Measurements from ENCODE around the gene C9orf57.
A peak's percentile ranks its signal among the peaks of the same experiment; 100 is the strongest.
"Not testable (repeated sequence)": the region's sequence is repeated elsewhere in the genome, so short reads cannot be mapped to it uniquely, and the experiment has no call there.

Gene C9orf57, protein sequence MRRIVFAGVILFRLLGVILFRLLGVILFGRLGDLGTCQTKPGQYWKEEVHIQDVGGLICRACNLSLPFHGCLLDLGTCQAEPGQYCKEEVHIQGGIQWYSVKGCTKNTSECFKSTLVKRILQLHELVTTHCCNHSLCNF

DNA sequence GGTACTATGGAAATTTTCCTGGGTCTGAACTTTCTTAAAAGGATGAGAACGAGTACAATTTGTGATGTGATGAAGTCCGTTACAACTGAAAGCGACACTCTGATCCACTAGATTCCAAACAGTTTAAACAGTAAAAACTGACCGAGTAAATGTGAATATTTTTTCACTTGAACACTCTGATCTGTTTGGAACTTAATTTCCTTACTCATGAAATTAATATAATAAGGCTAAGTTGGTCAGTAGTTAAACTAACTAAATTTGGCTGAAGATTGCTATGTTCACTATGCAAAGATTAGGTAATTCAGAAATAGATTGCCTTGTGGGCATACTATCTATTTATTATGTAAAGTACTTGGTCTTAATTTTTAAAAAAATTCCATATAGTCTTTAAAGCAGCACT, at the start of gene C9orf57:
Gene C9orf57, minus strand, starts transcription at position 101 of the 400 bp plus-strand sequence. CDS start 1,282 bp downstream, outside the sequence.
- DNase-seq = no peak

DNA sequence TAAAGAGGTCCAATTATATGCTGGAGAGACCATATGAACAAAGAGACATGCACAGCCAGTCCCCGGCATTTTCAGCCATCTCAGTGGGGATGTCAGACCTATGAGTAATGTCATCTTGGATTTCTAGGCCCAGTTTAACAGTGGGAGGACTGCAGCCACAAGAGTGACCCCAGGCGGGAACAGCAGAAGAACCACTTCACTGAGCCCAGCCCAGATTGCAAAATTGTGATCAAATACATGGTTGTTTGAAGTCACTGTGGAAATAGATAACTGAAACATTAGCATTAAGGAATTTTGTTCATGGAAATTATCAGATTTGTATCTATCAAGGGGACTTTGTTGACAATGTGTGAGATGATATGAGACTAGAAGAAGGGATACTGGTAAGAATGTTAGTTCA, 42.1 kb upstream of the C9orf57 start:
- DNase-seq = no peak

DNA sequence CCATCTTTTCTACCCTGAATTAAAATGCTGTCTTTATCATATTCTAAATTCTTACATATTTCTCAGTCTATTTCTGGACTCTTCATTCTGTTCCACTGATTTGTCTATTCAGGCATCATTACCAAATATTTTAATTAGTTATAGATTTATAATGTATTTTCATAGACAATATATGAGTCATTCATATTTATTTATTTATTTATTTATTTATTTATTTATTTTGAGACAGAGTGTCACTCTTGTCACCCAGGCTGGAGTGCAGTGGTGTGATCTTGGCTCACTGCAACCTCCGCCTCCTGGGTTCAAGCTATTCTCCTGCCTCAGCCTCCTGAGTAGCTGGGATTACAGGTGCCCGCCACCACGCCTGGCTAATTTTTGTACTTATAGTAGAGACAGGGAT, 35.1 kb upstream of the C9orf57 start:
- DNase-seq = not testable (repeated sequence)

DNA sequence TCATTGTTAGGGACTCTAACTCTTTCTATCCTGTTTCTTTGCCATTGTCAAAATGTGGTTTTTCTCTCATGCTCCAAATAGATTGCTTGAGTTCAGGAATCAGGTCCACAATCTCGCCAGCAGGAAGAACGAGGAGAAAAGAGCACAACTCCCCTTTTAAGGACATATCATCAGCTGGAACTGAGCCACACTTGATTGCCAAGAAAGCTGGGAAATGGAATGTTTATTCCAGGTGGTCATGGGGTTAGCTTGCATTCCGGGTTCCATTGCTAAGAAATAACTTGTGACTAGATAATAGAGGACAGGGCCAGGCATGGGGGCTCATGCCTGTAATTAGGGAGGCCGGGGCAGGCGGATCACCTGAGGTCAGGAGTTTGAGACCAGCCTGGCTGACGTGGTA, 32.4 kb upstream of the C9orf57 start:
- DNase-seq = no peak

DNA sequence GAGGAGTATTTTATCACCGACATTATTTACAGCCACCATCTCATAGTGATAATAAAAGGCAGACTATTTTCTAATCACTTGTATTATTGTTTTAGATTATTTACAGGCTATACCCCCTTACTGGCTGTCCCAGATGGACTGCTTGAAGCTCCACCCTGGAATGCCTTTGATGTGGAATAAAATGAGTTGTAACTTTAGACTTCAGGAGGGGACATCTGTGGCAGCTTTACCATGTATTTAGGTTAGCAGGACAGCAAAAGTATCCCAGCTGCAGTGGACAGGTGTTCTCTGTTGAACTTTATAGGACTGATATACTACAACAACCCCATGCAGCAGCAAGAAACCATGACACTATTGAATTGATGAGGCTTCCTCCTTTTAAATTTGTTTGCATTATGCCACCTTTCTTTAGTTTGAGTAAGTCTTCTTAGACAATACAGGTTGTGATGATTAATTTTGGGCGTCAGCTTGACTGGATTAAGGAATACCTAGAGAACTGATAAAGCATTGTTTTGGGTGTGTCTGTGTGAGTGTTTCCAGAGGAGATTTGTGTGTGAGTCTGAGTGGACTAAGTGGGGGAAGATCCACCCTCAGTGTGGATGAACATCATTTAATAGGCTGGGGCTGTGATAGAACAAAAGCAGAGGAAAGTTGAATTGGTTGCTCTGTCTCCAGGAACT, 29.2 kb upstream of the C9orf57 start:
- DNase-seq = no peak

DNA sequence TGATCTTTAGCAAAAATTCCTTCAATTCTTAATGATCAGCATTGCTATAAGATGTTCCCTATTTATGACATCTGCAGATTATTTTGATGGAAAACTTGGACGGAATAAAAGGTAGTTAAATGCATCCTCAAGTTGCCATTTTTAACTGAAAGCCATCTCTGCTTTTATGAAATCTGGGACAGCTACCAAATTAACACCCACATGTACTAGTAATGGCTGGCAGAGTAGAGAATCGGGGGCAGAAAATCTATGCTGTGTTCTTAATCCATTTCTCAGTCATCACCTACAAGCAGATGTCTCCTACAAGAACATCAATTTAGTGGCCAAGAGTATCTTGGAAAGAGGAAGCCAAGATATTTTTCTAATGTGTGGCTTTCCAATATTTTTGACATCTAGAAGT, 22.1 kb upstream of the C9orf57 start:
- DNase-seq = no peak

DNA sequence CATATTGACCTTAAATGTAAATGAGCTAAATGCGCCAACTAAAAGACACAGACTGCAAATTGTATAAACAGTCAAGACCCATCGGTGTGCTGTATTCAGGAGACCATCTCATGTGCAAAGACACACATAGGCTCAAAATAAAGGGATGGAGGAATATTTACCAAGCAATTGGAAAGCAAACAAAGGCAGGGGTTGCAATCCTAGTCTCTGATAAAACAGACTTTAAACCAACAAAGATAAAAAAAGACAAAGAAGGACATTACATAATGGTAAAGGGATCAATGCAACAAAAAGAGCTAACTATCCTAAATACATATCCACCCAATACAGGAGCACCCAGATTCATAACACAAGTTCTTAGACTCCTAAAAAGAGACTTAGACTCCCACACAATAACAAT, 14.3 kb upstream of the C9orf57 start:
- not testable (repeated sequence) for DNase-seq

DNA sequence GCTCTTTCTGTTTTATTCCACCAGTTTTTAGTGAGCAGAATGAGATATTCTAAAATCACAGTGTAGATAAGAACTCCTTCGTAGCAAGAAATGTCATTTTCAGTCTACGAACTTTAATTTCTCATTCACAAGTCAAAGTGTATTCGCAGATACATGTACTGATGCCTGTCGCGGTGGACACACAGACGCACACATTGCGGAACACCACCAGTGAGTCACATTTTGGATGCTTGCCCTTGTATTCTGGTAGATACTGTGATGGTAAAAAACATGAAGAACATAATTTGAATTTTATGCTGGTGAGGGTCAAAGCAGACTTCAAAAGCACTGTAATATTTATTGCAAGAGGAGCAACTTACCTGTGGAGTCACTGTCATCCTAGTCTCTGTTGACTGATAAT, 4.7 kb upstream of the C9orf57 start:
- no peak for DNase-seq

DNA sequence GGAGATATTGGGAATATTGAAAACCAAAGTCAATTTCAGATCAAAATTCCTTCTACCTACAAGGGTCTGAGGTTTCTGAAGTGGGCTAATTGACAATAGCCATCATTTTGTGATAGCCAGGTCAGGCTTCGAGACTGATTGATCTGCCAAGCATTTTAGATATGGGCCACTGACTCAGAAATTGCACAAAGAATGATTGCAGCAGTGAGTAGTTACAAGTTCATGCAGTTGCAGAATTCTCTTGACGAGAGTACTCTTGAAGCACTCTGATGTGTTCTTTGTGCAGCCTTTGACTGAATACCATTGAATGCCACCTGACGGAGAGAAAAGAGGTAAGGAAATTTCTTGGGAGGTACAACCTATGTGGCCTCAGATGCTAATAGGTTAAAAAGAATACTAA, 8.3 kb downstream of the C9orf57 start:
- no peak for DNase-seq

DNA sequence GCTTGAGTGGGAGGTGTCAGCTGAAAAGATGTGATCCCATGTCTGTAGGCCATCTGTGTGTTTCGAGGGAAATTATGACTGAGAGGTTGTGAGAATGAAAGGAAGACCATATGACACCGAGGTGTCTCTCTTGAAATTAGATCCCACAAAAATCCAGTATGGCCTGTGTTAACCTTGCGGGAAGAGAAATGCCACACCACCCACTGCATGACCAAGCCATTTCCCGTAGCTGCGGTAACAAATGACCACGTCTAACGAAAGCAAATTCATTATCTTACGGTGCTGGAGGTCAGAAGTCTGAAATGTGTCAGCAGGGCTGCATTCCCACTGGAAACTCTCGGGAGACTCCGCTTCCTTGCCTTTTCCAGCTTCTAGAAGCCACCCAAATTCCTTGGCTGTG, 11.6 kb downstream of the C9orf57 start:
- no peak for DNase-seq

DNA sequence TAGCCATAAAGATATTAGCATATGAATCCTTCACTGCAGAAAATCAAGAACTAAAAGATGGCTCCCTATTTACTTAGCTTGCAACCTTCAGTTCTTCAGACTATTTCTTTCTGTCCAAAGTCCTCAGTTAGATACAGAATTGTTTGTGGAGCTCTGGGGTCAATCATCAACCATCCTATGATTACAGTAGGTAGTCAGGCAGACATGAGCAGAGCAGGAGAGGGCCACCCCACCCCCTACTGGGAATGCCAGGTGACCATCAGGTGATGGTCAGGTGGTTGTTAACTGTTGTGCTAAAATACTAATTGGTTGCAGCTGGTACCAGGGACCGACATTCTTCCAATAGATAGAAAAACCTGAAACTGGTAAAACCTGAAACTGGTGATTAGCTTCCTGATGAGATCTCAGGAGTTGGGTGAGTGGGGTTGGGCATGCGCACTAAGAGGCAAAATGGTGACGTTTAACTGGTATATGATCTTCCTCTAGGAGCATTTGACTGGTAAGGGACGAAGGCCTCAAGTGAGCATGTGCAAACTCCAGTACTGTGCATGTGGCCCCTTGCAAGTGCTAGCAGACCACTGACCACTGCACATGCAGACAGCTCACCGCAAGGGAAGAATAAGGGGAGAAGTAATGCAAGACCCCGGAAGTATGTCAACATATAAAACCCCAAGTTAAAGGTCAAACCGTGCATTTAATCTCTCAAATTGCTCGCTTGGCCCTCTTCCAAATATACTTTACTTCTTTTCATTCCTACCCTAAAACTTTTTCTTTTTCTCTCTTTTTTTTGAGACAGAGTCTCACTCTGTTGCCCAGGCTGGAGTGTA, 13.6 kb downstream of the C9orf57 start:
- DNase-seq = no peak

DNA sequence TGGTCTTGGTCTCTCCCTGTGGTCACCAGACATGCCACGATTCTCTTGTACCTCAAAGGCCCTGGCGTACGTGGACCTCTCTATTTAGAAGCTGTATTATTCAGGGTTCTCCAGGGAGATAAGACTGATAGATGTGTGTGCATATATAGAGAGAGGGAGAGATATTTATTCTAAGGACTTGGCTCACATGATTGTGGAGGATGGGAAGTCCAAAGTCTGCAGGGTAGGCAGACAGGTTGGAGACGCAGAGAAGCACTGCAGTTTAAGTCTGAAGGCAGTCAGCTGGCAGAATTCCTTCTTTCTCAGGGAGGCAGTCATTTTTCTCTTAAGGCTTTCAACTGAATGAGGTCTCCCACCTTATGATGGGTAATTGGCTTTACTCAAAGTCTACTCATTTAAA, 16.3 kb downstream of the C9orf57 start:
- no peak for DNase-seq

DNA sequence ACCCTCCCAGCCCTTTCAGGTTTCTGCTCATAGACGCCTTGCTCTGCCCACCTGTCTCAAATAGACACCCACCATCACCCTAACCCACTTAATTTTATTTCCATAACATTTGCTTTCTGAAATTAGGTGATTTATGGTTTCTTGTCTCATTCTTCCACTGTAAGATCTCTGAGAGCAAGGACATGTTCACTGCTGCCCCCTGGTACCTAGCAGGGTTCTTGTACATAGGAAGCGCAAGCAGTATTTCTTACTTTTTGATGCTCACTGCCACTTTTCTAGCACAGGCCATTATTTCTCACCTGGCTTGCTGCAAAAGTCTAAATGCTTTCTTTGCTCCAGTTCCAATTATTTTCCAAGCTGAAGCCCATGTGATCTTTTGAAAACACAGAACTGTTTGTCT, 16.8 kb downstream of the C9orf57 start:
- no peak for DNase-seq

DNA sequence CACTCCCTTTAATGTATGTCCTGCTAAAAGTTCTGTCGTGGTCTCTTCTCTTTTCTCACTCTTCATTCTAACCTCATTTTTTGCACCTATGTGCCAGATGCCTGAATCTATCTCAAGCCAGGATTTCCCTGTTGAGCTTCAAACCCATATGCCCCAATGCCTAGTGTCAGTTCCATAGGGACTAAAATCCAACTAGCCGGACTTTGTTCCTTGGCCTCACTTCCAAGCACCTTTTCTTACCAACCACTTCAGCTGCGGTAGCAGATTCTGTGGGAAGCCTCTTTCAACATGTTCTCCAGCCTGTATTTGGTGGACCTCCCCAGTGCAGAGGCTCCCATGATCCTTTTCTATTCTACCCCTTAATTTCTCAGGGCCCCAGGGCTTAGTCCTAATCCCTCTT, 17.5 kb downstream of the C9orf57 start:
- no peak for DNase-seq

DNA sequence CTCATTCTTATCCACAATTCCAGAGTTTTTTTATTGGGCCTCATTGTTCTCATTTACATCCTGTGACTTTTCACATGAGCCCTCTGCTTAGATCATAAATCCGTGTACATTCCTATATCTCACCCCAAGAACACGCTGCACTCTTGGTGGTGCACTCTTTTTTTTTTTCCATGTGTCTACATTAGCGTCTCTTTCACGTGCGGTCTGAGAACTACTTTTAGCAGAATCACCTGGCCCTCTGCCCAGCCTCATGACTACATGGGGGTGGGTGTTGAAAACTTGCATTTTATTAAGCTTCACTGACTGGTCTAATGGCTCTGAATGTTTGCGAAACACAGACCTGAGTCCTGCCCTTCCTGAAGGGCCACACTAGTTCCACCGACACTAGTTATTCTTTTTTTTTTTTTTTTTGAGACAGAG, 18.6 kb downstream of the C9orf57 start:
- DNase-seq = no peak

DNA sequence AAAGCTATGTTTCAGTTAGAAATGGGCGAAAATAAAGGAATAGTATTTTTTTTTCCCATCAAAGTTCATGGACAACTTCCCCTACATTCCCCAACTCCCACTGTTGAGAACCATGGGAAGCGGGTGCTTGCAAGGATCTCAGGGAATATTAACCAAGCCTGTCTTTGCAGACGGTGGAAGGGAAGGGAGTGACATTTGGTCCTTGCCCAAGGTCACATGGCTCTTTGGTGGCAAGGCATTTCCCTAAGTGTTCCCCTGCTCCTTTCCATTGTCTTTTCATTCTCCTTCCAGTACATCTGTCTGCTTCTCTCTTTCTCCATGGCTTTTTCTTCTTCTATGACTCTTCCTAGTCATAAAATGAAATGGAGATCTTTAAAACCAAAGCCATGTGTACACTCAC, 19.0 kb downstream of the C9orf57 start:
- no peak for DNase-seq

DNA sequence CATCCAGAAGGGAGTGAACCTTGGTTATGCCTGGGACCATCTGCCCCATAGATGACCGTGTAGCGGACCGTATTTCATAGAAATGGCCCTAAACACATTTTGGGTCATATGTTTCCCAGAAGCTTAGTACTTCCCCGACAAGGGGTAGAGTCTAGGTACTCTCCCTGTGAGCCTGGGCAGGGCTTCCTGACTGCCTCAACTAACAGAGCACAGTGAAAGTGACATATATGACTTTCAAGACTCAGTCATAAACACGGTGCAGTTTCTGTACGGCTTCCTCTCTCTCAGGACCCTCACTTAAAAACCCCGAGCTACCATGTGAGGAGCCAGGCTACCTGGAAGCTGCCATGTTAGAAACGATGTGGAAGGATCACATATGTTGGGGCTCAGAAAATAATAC, 20.9 kb downstream of the C9orf57 start:
- DNase-seq = no peak

DNA sequence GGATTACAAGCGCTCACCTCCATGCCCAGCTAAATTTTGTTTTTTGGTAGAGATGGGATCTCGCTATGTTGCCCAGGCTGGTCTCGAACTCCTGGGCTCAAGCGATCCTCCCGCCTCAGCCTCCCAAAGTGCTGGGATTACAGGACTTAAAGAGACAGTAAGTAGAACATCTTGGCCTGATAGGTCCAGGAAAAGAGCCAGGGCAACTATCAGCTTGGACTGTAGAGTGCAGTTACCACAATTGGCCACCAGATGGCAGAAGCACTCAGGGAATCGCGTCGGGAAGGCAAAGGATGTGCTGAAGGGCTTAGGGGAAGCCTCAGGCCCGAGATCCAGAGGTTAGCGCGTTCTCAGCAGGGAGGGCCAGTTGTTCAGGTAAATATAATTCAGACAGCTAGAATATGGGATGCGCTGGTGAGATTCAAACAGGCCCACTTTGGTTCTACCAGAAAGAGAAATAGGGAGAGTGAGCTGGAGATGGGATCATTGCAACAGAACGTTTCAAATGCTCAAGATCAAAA, 21.5 kb downstream of the C9orf57 start:
- peak; percentile 62 for DNase-seq

DNA sequence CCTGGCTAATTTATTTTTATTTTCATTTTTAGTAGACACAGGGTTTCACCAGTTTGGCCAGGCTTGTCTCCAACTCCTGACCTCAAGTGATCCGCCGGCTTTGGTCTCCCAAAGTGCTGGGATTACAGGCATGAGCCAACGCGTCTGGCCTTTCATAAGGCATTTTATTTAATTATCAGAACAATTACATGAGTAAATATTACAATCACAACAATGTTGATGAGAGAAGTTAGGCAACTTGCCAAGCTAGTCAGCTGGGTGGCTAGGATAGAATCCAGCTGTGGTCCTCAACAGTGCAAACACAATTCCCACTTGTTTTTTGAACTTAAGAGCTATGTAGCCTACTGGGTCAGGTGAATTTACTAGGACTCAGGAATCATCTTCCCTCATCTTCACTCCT, 22.0 kb downstream of the C9orf57 start:
- DNase-seq = peak; percentile 41

DNA sequence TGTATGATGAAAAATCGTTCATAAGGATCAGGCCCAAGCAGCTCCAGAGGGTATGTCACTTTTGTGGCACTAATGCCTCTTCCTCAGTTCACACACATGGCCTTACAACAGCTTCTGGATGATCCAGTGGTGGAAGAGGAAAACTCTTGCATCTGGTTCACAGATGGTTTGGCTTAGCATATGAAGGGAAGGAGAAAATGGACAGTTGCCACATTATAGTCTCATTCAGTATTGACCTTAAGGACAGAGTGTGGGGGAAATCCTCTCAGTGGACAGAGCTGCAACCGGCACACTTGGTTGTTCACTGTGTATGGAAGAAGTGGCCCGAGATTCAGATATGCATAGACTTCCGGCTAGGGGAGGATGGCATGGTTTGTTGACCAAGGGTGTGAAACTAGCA, 22.8 kb downstream of the C9orf57 start:
- DNase-seq = no peak

DNA sequence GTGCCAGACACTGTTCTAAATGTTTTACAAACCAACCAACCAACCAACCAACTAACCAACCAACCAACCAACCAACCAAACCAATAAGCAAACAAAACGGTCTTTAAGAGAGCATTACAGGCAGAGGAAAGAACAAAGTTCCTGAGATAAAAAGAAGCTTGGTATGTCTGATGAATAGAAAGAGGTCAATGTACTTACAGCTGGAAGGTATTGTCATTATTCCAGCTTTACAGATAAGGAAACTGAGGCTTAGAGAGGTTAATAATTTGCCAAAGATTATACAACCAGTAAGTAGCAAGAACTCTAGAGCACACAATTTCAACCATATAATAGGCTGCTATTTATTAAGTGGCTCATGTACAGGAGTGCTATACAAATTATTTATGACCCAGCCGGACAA, 29.6 kb downstream of the C9orf57 start:
- no peak for DNase-seq

DNA sequence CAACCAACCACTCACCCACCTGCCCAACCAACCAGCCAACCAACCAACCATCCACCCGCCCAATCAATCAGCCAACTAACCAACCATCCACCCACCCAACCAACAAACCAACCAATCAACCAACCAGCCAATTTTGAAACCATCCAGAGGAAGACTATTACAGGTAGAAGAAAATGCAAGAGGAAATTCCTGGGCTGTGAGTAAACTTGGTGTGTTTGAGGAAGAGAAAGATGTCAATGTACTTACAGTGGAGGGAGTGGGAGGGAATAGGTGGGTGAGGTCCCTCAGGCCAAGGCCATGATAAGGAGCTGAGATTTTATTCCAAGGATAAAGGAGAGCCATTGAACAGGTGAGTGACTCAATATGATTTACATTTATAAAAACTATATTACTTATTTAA, 30.4 kb downstream of the C9orf57 start:
- DNase-seq = no peak

DNA sequence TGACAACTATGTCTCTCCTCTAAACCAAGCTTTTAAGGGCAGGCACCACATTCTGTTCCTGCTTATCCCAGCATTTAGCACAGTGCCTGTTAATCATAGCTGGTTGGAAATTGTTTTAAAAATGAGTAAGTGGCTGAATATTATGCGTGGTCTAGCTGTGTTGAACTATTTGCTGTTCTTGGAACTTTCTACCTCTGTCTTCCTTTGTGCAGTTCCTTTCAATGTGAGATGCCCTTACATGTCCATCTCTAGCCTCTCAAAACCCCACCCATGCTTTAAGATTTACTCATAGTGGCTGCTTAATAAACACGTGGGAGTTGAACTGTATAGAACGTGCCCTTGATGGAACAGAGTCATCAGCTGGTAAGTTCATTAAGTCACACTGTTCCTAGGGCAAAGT, 34.5 kb downstream of the C9orf57 start:
- DNase-seq = no peak

DNA sequence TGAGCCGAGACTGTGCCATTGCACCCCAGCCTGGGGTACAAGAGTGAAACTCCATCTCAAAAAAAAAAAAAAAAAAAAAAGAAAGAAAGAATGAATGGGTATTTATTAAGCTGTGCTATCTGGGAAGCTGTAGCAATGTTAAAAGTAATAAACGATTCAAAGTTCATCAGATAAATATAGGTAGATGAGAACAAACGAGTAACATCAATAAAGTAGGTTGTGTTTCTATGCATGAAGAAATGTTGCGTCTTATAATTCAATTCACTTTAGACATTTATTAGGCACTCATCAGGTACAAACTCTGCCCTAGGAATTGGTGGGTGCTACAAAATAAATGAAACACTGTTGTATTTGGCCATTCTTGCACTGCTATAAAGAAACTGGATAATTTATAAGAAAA, 36.8 kb downstream of the C9orf57 start:
- DNase-seq = no peak

Measured in DMS153 (cell line).